Transverse colon (tissue), 4 donors: ENCODE measurements around the gene MUCL3. TPM values are rescaled to one million over a fixed set of nuclear protein-coding genes. Genes with fewer than 3 reads are reported as not detected.

Source experiments
- DNase-seq: peaks from one replicate; pipeline ENCODE4 v3.0.0-alpha.2; 2019
- H3K27ac ChIP-seq, 4 donors: fragments of 200-600 bp; sonication (generic); 2 replicates each; pipeline ENCODE4 v1.5.1; 2016 to 2018; ENCODE audit warnings: inconsistent platforms in 4 of 4
- H3K27me3 ChIP-seq: fragments of 200-600 bp; sonication (generic); 2 replicates; pipeline ENCODE4 v1.5.1; 2017; ENCODE audit warnings: inconsistent platforms
- H3K36me3 ChIP-seq, 4 donors: fragments of 200-600 bp; sonication (generic); 2 replicates each; pipeline ENCODE4 v1.5.1; 2017 to 2019; ENCODE audit warnings: inconsistent platforms in 4 of 4
- H3K4me1 ChIP-seq, 4 donors: fragments of 200-600 bp; sonication (generic); 2 replicates each; pipeline ENCODE4 v1.5.1; 2017 to 2020; ENCODE audit warnings: inconsistent platforms in 4 of 4
- H3K4me3 ChIP-seq, 4 donors: fragments of 200-600 bp; sonication (generic); 1 replicate in 1 of 4; 2 replicates in 3 of 4; pipeline versions ENCODE4 v1.5.1 to v1.6.1; 2017 to 2019; ENCODE audit warnings: inconsistent platforms in 4 of 4
- H3K9me3 ChIP-seq, 2 donors: fragments of 200-600 bp; sonication (generic); 2 replicates each; pipeline ENCODE4 v1.5.1; 2017 to 2019; ENCODE audit warnings: inconsistent platforms in 2 of 2
- EP300 ChIP-seq: sonication (generic); formaldehyde crosslinking; IDR thresholded peaks from one replicate; pipeline ENCODE4 v1.6.1; 2017; ENCODE audit warnings: antibody characterized with exemption, low read depth
- POLR2A ChIP-seq: fragments of 450-650 bp; IDR thresholded peaks from one replicate; pipeline ENCODE4 v1.6.1; 2016; ENCODE audit warnings: antibody characterized with exemption, mild to moderate bottlenecking, moderate library complexity
- POLR2AphosphoS5 ChIP-seq, 3 donors: sonication (generic); formaldehyde crosslinking; IDR thresholded peaks; one replicate each; pipeline ENCODE4 v1.6.1; 2016; ENCODE audit warnings: antibody characterized with exemption in 3 of 3
- WGBS, 2 donors: methylation state at CpG; one replicate each; pipeline ENCODE4 v1.1.5; 2018; ENCODE audit warnings: low coverage in 1 of 2; 5-methylcytosine and 5-hydroxymethylcytosine counted together
- in situ Hi-C, 4 donors: fragments of 200-750 bp; cut with MboI; loops; one replicate each; pipeline versions ENCODE4 v1.15.0 to v1.15.1; 2017; ENCODE audit warnings: low sequenced_read_pairs in 3 of 4, low pct_ligation_motif_present in 1 of 4, low pct_unique_long_range_greater_than_20kb in 1 of 4
- intact Hi-C: fragments of 100-400 bp; cut with DNase I; formaldehyde crosslinking; loops from one replicate; pipeline ENCODE4 v1.15.1; 2023; ENCODE audit warnings: low total_unique reads
- total RNA-seq, 4 donors: library from RNA; depleted of rRNA; stranded (reverse); fragments of >200 nt; gene quantifications; one replicate each; pipeline ENCODE4 v1.1.0, GENCODE V29; 2016
- TF ChIP-seq, protein P1 (sequence below), 5 experiments: fragments of 200-600 bp in 3 of 5; fragments of 450-650 bp in 2 of 5; sonication (generic) in 3 of 5; IDR thresholded peaks; 1 replicate in 2 of 5; 2 replicates in 3 of 5; pipeline ENCODE4 v1.5.1; 2016 to 2017; ENCODE audit warnings: antibody characterized with exemption in 5 of 5, inconsistent platforms in 3 of 5, mild to moderate bottlenecking in 2 of 5, moderate library complexity in 1 of 5

Gene MUCL3
- total RNA-seq, 4 donors from 2014 or later = 0.16 to 0.41 TPM; not detected in 2

GRCh38 chr6:30985490-30985889 is 44.7 kb downstream of the MUCL3 start:
- no peak overlapping the region for H3K27ac ChIP-seq
- no peak for DNase-seq
- peaks cover 0 to 5% (median 0%) of the 10 kb centered on the region in 4 donors for H3K4me1 ChIP-seq
- TF ChIP-seq POLR2AphosphoS5 (IDR thresholded peaks at IDR 0.05) (no peak), POLR2A (no peak), EP300 (no peak)
- TF ChIP-seq, protein P1, sequence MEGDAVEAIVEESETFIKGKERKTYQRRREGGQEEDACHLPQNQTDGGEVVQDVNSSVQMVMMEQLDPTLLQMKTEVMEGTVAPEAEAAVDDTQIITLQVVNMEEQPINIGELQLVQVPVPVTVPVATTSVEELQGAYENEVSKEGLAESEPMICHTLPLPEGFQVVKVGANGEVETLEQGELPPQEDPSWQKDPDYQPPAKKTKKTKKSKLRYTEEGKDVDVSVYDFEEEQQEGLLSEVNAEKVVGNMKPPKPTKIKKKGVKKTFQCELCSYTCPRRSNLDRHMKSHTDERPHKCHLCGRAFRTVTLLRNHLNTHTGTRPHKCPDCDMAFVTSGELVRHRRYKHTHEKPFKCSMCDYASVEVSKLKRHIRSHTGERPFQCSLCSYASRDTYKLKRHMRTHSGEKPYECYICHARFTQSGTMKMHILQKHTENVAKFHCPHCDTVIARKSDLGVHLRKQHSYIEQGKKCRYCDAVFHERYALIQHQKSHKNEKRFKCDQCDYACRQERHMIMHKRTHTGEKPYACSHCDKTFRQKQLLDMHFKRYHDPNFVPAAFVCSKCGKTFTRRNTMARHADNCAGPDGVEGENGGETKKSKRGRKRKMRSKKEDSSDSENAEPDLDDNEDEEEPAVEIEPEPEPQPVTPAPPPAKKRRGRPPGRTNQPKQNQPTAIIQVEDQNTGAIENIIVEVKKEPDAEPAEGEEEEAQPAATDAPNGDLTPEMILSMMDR (IDR thresholded peaks at IDR 0.05) = no peak
- H3K4me3 ChIP-seq = no peak overlapping the region
- no peaks in the 10 kb centered on the region for H3K36me3 ChIP-seq
- intact Hi-C loops = no loop called here
- H3K9me3 ChIP-seq = no peaks in the 10 kb centered on the region
- WGBS, 2 donors = 77 to 92% methylated on average over 5 of the region's 5 CpGs
- in situ Hi-C loops = no loop called here
- H3K27me3 ChIP-seq = peaks cover 21% of the 10 kb centered on the region

- no peak for DNase-seq
- intact Hi-C loops = no loop called here
Measured at GRCh38 chr6:30987304-30987703, 46.5 kb downstream of the MUCL3 start.

DNA sequence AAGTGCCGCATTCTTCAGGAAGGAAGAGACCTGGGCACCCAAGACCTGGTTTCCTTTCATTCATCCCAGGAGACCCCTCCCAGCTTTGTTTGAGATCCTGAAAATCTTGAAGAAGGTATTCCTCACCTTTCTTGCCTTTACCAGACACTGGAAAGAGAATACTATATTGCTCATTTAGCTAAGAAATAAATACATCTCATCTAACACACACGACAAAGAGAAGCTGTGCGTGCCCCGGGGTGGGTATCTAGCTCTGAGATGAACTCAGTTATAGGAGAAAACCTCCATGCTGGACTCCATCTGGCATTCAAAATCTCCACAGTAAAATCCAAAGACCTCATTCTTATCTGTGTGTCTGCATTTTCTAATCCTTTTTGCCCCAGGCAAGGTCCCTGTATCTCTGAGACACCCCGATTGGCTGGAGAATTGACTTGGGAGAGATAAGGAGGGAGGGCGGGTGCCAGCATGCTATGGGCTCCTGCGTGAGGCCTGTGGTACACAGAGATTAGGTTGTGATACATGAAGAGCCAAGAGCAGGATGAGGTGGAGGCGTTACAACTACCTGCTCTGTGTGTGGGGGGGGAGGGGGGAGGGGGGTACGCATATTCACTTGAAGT is 47.5 kb downstream of the MUCL3 start:
- Histone ChIP-seq H3K4me3 (no peak overlapping the region), H3K27ac (no peak overlapping the region), H3K4me1 (no peaks in the 10 kb centered on the region), H3K36me3 (no peaks in the 10 kb centered on the region), H3K9me3 (no peaks in the 10 kb centered on the region), H3K27me3 (peaks cover 7% of the 10 kb centered on the region)
- intact Hi-C loops (no loop called here), in situ Hi-C loops (no loop called here)
- 60 to 92% methylated on average over 1 to 9 of the region's 9 CpGs for WGBS, 2 donors
- TF ChIP-seq POLR2AphosphoS5 (IDR thresholded peaks at IDR 0.05) (no peak), EP300 (no peak), POLR2A (no peak)
- TF ChIP-seq, protein P1 (IDR thresholded peaks at IDR 0.05) = no peak
- DNase-seq = no peak

More at GRCh38 chr6:30987304-30987703, 46.5 kb downstream of the MUCL3 start:
- no peak overlapping the region for H3K27ac ChIP-seq
- TF ChIP-seq POLR2A (no peak), POLR2AphosphoS5 (IDR thresholded peaks at IDR 0.05) (no peak), EP300 (no peak)
- TF ChIP-seq, protein P1 (IDR thresholded peaks at IDR 0.05) = no peak
- peaks cover 15% of the 10 kb centered on the region for H3K27me3 ChIP-seq
- H3K36me3 ChIP-seq = no peaks in the 10 kb centered on the region
- H3K4me3 ChIP-seq = no peak overlapping the region
- H3K4me1 ChIP-seq = no peaks in the 10 kb centered on the region
- WGBS, 2 donors = 94% methylated on average over 6 of the region's 6 CpGs; no CpG with 5 or more reads in 1 of the 2 donors
- no peaks in the 10 kb centered on the region for H3K9me3 ChIP-seq
- in situ Hi-C loops = no loop called here

- Histone ChIP-seq H3K27ac (no peak overlapping the region), H3K4me1 (no peaks in the 10 kb centered on the region), H3K4me3 (no peak overlapping the region), H3K9me3 (no peaks in the 10 kb centered on the region), H3K36me3 (no peaks in the 10 kb centered on the region), H3K27me3 (no peaks in the 10 kb centered on the region)
- WGBS, 2 donors = 57 to 67% methylated on average over 5 to 8 of the region's 8 CpGs
- no peak for TF ChIP-seq POLR2A
- no peak for TF ChIP-seq POLR2AphosphoS5 (IDR thresholded peaks at IDR 0.05)
- TF ChIP-seq, protein P1 (IDR thresholded peaks at IDR 0.05) = no peak
- no peak for TF ChIP-seq EP300
- intact Hi-C loops = no loop called here
- no peak for DNase-seq
- in situ Hi-C loops = no loop called here
Measured at GRCh38 chr6:30990422-30991086, 49.8 kb downstream of the MUCL3 start.
